ENCODE results near the gene LRRC74A.

Gene LRRC74A

GRCh38 chr14:76810525-76810924 is 15.7 kb upstream of the LRRC74A start:
- DNase-seq (ENCODE audit: low spot score): no peak

DNA sequence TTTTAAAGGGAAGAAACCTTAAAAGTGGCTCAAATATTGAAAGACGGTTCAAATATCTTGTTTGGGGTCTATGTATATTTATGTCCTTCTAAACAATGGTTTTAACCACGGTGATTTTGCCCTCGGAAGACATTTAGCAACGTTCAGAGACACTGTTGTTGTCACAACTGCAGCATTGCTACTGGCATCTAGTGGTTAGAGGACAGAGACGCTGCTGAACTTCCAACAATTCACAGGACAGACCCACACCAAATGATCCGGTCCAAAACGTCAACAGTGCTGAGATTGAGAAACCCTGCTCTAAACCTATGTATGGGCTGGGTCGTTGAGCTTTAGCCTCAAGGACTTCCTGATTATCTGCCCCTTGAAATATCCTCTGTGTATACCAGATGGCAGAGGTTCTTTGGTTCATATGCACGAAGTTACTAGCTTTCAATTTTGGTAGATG is 15.2 kb upstream of the LRRC74A start:
- peak; percentile 47 for DNase-seq (ENCODE audit: low spot score)

- DNase-seq (ENCODE audit: low spot score): no peak
These were observed 14.6 kb upstream of the LRRC74A start for GRCh38 chr14:76811561-76811960.

DNA sequence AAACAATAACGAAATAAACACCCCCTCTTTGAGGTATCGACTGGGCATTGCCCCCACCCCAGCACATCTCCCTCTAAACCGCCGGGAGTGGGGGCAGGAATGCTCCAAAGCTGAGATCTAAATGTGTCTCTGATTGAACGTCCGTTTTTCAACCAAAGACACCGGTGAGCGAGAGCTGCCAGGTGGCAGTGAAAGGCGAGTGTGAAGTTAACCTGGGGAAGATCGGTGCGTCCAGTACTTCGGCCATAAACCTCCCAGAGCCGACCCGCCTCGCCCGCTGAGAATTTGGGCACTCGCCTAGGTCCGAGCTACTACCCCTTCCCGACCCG is 14.2 kb upstream of the LRRC74A start:
- DNase-seq (ENCODE audit: low spot score): no peak

DNA sequence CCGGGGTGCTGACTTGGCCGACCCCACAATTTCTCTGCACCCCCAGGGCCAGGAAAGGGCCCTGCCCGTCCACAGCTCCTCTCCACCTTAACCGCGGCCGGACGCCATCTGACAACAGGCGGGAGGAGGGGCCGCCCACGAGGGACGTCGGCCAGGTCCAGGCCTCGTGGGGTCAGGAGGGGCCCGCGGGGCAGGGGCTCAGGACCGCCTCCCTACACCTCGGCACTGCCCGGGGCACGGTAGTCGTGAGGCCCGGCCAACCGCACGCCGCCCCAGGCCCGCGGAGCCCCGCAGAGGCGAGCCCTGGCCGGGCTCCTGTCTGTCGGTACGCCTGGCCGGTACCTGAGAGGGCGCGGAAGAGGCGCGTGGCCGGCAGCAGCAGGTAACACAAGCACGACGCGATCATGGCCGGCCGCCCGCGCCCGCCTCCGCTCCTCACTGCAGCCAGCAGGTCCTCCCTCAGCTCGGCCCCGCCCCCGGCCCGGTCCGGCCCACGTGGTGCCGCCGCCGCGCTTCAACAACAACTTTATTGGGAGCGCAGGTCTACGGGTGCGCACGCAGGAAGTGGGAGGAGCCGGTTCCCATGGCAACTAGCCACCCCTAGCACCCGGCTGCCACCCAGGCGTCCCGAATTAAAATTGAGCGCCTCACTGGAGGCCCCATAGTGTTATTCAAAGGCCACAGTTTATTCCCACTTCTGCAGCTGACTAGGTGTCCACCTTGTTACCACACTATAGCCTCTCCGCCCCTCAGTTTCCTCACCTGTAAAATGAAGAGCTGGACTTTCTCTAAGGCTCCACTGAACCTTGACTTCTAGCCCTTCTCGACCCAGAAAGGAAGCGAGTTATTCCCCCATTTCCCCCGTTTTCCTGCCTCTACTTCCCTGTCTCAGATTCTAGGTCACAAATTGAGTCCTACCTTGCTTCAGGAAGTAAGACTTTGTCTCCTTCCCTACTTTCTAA is 13.5 kb upstream of the LRRC74A start, which contains the start of gene ANGEL1:
Gene ANGEL1 (minus strand): TSS at position 461 of the 962 bp plus-strand sequence. CDS start 55 bp downstream, at position 406.
- DNase-seq (ENCODE audit: low spot score): peak; percentile 93

- no peak for DNase-seq (ENCODE audit: low spot score)
These were observed 11.2 kb upstream of the LRRC74A start for GRCh38 chr14:76814726-76815645.

DNA sequence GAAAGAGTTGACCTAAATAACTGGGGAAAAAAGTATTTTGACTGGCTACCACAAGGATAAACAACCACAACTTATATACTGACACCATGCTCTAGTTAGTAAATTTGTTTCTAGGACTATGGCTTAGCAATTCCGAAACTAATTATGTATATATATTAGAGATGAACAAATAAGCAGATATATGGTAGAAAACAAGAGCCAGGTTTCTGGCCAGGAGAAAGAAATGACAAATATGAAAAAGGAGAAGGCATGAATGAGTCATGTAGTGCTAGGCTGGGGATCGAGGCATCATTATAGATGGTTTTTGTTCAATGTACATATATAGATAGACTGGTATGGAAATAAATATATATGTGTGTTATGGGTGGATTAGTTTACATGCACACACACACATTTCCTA is 5.5 kb upstream of the LRRC74A start:
- no peak for DNase-seq (ENCODE audit: low spot score)

DNA sequence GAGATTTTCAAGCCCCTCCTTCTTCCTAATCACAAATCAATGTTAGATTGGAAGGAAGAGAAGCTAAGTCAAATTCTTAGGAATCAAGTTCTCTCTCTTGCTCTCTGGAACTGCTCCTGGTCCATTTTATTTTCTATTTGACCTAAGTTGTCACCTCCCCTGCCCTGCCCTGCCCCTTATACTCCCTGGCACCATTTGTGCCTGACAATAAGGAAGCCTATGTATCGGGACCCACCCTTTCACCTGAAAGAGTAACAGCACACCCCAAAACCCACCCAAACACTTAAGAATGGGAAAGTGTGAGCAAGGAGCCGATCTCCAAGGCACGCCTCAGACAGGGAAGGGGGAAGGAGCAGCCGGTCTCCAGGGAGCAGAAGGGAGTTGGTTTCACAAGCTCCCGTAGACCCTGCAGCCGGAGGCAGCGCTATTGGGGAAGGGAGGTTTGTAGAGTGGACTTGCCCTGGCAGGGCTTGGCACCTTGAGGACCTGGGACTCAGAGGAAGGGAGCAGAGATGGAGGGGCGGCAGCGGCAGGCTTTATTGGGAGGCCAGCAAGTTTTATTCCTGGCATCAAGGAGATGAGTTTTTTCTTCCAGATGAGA is 1.6 kb downstream of the LRRC74A start:
- peak; percentile 31 for DNase-seq (ENCODE audit: low spot score)

DNA sequence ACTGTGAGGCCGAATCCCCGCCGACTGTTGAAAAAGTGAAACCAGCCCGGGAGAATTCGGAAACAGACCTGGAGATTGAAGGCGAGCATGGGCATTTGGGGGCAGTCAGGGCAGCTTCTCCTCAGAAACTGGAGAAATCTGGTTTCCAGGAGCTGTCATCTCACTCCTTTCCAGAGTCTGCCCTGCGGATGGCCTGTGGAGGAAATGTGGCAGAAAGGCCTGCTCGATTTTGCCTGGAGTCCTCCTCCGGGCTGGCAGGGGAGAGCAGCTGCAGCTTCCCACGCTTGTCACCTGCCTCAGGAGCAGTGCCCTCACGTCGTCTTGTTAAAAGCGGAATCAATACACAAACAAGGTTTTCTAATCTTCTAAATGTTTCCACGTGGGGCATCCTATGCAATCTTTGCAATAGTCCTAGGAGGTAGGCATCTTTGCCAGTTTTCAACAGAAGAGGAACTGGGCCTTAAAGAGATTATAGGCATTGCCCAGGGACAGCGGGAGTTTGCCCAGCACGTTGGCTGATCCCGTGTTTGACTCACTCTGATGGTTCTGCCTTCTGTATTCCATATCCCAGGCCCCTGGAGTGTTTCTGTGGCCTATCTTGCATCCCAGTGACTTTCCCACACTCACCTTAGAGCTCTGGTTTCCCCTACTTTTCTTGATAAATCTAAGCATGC is 2.3 kb downstream of the LRRC74A start:
- no peak for DNase-seq (ENCODE audit: low spot score)

GRCh38 chr14:76829013-76829365 is 2.8 kb downstream of the LRRC74A start:
- no peak for DNase-seq (ENCODE audit: low spot score)

DNA sequence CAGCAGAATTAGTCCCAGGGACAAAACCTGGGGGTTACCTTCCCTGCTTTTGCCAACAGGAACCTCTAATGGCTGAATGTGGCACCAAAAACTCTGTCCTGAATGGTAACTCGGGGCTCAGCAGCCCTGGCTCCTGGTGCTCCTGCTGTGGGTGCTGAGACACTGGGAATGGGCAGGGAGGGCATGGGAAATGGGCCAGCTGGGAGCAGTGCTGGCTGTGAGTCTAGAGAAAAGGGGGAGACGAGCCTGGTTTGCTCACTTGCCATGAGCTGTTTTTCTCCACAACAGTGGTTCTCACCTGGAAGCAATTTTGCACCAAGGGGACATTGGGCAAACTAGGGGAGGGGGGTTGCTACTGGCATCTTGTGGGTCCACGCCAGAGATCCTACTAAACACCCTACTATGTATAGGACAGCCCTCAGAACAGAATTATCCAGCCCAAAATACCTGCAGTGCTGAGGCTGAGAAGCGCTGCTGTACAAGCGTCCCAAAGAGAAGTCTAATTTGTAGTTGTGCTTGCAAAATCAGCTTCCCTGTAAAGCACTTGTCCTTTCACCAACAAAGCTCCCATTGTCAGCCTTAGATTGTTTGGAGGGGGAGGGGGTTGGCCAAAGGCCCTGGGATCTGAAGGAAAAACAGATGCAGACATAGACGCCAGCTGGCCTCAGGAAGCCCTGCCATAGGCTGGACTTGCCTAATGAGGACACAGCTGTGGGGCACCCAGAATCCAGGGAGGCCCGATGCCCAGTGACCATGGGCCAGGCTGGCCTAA is 3.6 kb downstream of the LRRC74A start:
- DNase-seq (ENCODE audit: low spot score): no peak

- DNase-seq (ENCODE audit: low spot score): no peak
These were observed 4.3 kb downstream of the LRRC74A start for GRCh38 chr14:76830556-76830955.

- DNase-seq (ENCODE audit: low spot score): no peak
These were observed 6.3 kb downstream of the LRRC74A start for GRCh38 chr14:76832503-76832988.

DNA sequence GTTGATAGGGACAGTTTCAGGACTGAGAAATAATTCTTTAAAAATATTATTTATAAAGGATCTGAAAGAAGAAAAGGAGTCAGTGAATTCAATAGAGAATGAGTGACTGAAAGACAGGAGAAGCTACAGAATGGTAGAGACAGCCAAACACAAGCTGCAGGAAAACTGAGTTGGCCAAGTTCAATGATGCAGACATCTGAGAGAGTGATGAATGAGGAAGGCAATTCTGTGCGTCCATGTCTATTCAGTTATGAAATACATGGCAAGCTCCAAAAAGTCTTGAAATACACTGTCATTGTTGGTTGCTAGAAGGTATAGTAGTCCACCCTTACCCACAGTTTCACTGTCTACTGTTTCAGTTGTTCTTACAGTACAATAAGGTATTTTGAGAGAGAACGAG is 6.8 kb downstream of the LRRC74A start:
- no peak for DNase-seq (ENCODE audit: low spot score)

- DNase-seq (ENCODE audit: low spot score): no peak
These were observed 8.0 kb downstream of the LRRC74A start for GRCh38 chr14:76834241-76834661.

DNA sequence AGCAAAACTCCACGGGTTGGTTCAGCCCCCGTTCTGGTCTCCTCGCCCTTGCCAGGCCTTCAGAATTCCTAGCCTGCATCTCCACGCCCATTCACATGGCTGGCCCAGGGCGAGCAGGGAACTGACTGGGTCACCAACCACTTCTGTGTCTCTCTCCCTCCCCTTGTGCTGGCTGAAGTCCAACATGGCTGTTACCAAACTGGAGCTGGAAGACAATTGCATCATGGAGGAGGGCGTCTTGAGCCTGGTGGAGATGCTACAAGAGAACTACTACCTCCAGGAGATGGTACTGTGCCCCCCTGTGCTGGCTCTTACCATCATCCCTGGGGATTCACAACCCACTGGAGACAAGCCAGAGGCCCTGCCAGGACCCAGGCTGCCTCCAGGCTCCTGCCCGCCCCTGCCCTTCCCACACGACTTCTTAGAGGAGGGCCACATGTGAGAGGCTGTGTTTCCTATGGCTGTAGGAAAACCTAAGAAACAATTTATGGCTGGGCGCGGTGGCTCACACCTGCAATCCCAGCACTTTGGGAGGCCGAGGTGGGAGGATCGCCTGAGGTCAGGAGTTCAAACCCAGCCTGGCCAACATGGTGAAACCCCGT is 9.9 kb downstream of the LRRC74A start:
- no peak for DNase-seq (ENCODE audit: low spot score)

- no peak for DNase-seq (ENCODE audit: low spot score)
These were observed 11.3 kb downstream of the LRRC74A start for GRCh38 chr14:76837524-76837923.

DNA sequence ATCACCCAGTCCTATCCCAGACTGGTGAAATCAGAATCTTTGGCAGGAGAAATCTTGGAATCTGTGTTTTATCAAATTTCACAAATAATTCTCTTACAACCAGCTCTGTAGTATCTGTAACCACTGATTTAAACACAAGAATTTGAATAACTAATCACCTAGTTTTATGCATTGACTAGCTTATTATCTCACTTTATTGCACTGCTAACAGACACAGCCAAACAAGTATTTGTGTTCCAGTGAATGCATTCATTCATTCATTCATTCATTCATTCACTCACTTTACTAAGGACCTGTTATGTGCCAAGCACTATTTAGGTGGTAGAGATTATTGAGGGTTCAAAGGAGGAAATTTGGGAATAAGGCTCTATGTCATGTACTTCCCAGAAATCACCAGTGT is 16.2 kb downstream of the LRRC74A start:
- no peak for DNase-seq (ENCODE audit: low spot score)

DNA sequence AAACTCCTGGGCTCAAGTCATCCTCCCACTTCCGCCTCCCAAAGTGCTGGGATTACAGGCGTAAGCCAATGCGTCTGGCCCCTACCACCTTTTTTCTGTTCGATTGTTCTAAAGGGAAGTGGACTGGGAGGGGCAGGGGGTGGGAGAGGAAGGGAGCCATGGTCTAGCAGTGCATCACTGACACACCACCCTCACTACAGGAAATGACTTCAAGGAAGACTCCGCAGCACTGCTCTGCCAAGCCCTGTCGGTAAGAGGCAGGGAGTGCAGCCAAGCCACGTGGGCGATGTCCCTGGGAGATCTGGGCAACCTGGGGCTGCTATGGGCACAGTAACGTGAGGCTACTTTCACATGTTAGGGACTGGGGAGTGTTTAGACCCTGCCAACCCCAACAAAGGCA is 18.0 kb downstream of the LRRC74A start:
- no peak for DNase-seq (ENCODE audit: low spot score)

DNA sequence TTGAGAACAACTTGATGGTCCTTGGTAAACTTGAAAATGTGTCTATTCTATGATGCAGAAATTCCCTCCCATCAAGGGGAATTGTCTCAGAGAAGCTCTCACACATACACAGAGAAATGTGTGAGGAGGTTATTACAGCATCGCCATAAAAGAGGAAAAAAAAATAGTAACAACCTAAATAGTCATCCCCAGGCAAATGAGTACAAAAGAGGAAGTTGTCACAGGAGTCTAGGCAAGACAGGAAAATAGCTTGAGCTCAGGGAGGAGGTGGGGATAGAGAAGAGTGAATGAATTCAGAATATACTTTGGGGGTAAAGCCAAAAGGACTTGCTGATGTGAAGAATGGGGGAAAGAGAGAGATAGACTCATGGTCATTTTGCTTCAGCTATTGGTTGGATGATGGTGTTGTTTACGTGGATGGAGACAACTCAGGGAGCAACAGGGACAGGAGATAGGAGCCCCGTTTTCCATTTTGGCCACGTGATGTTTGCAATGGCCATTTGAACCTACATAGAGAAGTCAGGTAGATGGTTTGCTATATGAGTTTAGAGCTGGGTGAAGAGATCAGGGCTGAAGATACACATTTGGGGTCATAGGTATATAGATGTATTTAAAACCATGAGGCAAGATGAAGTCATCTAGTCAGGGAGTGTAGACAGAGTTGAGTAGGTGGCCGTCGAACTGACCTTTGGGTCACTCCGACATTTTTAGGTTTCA is 20.3 kb downstream of the LRRC74A start:
- no peak for DNase-seq (ENCODE audit: low spot score)

Data from AG08396 (cell line).